Stimulated activated CD4-positive, alpha-beta T cell treated with anti-CD3 and anti-CD28 coated beads, Interleukin-2, amount 100 ng/mL, for 4 hours (primary cell): ENCODE data around the gene PRDM7.

Source experiments
- DNase-seq: peaks from one replicate; pipeline ENCODE4 v3.0.0-alpha.2; 2020; ENCODE audit warnings: low read depth

The PRDM7 gene

DNA sequence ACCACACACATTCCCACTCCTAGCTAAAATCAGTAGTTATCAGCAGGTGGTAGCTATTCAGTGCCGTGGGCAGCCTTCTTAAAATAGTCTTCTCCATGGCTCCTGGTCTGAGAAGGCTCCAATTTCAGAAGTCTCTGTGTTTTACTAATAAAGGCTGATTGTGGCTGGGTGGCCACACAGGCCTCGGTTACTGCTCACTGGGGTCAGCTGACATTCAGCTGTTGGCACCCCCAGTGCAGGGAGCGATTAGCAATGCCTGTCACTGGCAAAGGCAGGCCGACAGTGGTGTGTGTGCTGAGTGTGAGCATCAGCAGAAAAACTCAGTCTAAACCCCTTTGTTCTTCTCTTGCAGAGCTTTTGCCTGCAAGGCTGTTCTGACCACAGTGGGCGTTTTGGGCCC lies 41.2 kb downstream of the PRDM7 start:
- DNase-seq, result no peak

DNA sequence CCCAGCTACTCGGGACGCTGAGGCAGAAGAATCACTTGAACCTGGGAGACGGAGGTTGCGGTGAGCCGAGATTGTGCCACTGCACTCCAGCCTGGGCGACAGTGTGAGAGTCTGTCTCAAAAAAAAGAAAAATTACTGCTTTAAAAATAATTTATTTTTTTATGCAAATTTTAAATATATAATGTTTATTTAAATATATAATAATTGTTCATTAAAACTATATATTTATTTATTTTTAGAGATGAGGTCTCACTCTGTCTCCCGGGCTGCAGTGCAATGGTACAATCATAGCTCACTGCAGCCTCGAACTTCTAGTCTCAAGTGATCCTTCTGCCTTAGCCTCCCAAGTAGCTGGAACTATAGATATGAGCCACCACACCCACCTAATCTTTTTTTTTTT lies 42.6 kb downstream of the PRDM7 start:
- no peak for DNase-seq

DNA sequence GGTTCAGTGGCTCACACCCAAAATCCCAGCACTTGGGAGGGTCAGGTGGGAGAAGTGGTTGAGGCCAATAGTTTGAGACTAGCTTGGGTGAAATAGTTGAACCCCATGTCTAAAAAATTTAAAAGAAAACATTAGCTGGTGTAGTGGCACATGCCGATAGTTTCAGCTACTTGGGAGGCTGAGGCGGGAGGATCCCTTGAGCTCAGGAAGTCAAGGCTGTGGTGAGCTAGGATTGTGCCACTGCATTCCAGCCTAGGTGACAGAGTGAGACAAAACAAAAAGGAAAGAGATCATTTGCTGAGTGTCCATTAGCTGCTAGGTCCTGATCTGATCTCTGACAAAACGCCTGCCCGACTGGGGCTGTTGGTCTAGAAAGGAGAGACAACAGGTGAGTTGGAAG lies 43.7 kb downstream of the PRDM7 start:
- no peak for DNase-seq

DNA sequence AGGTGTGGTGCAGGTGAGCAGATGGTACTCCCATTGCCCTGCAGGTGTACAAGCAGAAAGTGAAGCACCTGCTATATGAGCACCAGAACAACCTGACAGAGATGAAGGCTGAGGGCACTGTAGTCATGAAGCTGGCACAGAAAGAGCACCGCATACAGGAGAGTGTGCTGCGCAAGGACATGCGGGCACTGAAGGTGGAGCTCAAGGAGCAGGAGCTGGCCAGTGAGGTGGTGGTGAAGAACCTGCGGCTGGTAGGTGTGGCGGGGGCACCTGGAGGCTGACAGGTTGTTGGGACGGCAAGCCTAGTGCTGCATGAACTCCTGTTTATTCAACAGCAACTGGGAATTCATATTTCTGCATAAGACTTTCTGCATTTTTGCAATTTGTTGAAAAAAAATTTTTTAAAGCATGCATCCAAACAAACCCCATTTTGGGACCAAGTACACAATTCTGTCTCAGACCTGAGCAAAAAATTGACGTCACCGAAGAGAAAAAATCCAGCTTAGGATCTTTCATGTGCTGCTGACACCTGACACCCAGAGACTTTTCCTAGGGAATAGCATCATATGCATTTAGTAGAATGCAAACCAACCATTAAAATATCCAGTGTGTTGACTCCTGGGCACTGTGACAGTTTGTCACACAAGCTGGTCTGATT lies 44.3 kb downstream of the PRDM7 start:
- DNase-seq, result no peak

DNA sequence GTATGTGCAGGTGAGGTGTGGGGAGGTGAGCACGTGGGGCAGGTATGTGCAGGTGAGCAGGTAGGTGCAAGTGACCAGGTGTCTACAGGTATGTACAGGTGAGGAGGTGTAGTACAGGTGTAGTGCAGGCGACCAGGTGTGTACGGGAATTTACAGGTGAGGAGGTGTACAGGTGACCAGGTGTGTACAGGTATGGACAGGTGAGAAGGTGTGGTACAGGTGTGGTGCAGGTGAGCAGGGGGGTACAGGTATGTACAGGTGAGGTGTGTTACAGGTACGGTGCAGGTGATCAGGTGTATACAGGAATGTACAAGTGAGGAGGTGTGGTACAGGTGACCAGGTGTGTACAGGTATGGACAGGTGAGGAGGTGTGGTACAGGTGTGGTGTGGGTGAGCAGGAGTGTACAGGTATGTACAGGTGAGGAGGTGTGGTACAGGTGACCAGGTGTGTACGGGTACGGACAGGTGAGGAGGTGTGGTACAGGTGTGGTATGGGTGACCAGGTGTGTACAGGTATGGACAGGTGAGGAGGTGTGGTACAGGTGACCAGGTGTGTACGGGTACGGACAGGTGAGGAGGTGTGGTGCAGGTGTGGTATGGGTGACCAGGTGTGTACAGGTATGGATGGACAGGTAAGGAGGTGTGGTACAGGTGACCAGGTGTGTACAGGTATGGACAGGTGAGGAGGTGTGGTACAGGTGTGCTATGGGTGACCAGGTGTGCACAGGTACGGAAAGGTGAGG lies 45.0 kb downstream of the PRDM7 start:
- no peak for DNase-seq

DNA sequence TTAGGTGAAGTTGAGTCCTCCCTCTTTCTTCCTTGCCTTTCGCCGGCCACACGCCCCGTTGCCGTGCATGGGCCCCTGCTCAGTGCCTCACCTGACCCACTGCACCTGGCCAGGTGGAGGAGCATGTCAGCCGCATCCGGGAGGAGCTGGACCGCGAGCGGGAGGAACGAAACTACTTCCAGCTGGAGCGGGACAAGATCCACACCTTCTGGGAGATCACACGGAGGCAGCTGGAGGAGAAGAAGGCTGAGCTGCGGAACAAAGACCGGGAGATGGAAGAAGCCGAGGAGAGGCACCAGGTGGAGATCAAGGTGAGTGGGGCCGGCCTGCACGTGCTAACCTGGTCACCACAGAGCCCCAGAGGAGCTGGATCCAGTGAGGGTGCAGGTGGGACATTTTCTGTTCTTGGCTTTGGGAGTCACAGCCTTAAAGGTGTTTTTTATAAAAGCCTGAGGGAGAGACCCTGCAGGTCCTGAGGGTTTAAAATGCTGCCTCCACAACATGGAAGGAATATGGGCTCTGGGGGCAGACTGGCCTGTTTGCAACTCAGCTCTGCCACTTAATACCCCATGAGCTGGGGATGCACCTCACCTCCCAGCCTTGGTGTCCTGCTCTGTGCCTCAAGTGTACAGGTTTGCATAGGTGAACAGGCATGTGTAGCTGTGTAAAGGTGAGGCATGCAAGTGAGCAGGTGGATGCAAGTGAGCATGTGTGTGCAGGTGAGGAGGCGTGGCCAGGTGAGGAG lies 45.8 kb downstream of the PRDM7 start:
- DNase-seq, result no peak

DNA sequence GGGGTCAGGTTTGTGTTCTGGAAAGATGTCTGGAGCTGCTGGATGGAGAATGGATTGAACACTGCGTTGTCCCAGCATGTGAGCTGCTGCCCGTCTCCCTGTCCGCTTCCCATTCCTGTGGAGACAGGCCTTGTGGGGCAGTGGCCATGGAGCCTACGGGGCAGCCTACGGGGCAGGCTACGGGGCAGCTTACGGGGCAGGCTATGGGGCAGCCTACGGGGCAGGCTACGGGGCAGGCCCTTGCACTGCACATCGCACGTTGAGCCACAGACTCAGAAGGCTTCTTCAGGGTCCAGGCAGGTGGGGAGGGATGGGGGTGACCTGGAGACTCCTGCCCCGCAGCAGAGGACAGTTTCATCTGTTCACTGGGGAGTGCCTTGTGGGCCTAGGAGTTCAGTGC lies 48.1 kb downstream of the PRDM7 start:
- no peak for DNase-seq

DNA sequence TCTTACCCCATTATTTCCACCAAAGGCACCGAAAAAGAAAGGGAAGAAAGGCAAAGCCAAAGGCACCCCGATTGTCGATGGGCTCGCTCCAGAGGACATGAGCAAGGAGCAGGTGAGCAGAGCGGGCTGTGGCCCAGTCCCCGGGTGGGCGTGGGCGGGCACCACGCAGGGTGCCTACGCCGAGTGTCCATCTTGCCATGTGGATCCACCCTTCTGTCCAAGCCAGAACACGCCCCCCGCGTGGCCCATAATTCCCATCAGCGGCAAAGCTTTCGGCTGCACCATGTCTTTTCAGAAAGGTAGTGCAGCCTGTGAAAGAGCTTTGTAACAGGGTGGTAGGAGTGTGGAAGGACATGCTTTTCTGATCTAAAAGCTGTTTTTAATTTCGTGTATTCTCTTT lies 49.5 kb downstream of the PRDM7 start:
- DNase-seq, result no peak

DNA sequence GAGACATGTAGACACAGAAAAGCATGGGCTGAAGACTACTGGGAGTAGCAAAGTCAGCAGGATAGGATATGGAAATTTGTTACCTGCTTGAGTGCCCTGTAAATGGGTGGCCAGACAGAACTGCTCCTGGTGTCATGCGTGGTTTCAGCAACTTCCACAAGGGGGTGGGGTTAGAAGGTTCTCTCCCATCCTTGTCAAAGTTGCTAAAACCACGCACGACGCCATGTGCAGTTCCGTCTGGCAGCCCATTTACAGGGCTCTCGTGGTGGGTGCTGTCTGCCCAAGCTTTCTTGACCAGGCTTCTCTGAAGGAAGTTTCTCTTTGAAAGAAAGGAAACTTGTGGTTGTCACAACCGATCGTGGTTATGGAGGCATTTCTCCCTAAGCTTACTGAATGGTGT lies 51.0 kb downstream of the PRDM7 start:
- no peak for DNase-seq

DNA sequence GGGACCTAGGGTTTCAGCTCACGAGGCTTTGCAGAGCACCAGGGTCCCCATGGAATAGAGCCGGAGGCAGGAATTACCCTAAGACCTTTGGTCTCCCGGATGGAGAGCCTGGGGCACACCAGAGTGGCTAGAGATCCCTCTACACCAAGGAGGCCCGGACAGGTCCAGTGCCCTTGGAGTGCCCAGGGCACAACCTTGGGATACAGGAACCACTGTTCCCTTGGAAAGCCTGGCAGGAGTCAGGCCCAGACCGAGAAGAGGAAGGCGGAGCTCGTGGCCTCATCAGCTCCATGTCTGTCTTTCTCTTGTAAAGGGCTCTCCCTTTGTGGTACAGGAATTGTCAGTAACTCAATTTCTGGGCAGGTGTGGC lies 54.1 kb downstream of the PRDM7 start:
- DNase-seq, result no peak

DNA sequence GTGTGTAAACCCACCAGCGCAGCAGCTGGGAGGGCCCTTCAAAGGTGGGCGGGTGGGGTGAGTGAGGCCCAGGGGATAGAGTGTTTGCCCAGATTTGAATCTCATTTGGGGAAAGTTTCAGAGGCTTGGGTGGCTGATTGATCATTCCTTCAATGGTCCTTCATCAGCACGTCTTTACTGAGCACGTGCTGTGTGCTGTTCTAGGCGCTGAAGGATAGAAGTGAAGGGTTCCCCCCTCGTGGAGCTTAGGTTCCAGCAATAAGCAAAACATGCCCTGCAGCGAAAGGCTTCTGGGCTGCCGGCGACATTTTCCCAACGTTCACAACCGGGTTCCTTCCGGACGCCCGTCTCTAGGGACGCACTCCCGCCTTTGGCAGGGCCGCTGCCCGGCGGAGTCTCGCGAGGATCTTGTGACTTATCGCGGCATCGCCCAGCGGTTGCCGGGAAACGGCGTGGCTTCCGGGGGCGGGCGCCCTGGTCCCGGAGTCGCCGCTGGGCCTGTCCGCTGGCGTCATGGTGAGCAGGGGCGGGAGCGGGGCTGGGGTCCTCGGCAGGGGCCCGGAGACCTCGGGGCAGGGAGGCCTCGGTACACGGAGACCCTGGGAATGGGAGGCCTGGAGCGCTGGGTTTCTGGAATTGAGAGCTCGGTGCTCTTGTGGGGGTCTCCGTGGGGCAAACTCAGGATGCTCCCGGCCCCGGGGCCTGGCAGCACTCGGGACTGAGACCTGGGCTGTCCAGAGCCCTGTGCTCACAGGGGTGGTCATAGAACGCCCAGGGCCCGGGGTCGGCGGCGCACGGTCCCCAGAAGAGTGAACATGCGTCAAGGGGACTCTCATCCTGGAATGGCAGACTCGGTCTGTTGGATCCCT lies 54.7 kb downstream of the PRDM7 start:
- peak; percentile 71 for DNase-seq

DNA sequence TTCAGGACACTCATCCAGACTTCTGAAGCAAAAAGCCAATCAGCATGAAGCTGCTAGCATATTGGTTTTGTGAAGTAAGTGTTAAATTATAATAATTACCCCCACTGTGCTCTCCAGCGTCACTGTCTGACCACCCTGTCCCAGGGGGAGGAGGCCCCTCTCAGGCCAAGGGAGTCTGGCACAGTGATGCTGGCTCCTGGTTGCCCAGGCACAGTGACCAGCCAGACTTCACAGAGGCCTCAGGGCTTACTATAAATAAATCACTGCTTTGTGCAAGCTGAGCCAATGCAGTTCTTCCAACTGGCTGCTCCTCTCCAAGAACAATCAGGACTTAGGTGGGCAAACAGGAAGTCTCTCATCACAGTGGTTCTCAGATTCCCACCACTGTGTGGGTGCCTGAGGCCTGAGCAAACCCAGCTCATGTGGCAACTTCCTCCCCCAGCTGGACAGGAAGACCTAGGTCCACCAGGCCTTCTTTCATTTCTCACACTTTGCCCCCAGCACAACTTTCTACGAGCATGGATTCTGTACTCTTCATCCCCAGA lies 56.2 kb downstream of the PRDM7 start:
- no peak for DNase-seq

DNA sequence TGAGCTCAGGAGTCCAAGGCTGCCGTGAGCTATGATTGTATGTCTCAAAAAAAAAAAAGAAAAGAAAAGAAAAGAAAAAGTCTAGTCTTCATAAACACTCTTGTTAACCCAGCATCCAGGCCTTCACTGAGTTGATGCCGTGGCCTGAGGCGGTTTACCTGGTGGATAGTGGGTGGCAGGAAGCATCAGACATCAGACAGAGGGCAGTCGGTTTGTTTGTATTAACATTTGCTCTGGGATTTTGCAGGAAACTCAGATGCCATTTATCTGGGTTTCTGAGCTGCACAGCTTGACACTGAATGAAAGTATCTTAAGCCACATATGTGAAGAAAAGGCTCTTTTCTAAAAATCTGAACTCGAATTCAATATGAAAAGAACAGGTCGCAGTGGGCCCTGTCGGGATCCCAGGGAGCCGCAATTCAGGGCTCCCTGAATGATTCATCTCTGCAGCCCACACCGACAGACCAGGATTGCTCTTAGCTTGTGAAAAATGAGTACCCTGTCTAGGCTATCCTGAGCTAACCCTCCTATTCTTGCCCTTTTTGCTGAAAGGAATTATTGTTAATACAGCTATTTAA lies 56.8 kb downstream of the PRDM7 start:
- no peak for DNase-seq

DNA sequence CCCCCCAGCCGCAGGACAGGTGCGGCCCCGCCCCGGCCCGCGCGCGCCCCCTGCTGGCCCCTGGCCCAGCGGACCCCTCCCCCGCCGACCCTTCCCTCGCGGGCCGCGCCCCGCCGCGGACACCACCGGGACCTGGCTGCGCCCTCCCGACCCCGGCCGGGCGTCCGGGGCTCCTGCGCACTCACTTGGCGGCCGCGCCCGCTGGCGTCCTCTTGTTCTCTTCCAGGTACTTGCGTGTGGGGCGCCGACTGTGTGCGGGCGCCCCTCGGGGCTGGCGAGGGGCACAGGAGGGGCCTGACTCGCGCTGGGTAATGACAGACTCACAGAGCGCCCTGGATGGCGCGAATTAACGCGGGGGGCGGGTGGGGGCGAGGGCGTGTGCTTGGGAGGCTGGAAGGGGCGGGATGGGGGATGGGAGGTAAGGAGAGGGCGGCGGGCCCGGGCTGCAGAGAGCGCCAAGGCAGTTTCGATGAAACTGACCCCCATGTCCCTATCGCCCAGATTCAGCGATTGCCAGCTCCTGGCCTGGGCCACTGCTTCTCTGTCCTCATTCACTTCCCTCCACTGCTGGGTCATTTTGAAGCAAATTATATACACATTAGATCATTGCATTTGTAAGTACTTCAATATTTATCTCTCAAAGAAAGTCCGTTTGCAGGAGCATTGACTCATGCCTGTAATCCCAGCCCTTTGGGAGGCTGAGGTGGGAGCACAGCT lies 57.4 kb downstream of the PRDM7 start:
- peak; percentile 35 for DNase-seq

DNA sequence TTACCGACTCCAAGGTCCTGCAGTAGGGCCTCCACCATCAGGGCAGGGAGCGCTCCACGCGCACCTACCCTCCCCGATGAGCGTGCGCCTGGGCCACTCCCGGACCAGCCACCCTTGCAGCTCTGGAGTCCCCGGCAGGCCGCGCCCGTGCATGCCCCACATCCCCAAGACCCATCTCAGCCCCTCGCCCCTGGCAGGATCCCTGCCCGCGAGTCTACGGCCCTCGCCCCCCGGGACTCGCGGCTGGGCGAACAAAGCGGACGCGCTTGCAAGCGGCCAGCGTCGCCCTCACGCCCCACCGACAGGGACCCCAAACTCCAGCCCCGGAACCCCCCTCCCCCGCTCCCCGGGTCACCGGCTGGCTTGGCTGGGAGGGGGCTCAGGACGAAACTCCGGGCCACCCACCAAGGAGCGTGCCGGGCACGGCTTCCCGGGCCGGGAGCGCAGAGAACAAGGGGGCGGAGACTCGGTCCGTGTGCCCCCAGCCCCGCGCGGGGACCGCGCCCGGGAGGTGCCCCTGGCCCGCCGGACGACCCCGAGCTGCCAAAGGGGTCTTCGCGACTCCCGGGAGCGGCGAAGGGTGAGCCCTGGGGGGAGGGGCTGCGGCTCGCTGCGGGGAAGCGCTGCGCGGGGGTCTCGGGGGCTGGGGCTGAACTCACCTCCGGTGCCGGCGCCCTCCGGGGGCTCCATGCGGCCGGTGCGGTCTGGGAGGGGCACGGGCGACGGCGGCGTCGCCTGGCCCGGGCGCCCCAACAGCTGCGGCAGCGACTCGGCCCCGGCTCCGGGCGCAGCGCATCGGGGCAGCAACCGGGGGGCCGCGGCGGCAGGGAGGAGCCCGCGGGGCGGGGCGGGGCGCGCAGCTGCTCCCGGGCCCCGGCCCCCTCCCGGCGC lies 58.2 kb downstream of the PRDM7 start, which contains the start of gene DBNDD1:
DBNDD1 (minus strand) TSS at position 805 of the 891 bp plus-strand sequence; CDS start at position 690, 115 bp downstream.
- DNase-seq, result no peak

DNA sequence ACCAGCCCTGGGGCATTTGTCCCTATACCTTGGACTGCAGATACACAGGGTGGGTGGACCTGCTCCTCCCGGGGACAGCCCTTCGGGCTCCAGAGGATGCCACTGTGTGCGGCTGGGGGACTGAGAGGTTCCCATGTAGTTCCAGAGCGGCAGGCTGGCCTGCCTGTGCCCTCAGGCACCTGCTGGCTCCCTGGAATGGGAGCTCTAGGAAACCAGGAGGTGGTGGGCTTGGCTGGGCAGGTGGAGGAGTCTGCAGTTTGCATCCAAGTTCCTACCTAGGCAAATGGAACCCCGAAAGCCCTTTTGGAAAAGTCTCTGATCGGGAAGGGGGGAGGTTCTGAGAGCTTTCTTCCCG lies 58.9 kb downstream of the PRDM7 start:
- no peak for DNase-seq

DNA sequence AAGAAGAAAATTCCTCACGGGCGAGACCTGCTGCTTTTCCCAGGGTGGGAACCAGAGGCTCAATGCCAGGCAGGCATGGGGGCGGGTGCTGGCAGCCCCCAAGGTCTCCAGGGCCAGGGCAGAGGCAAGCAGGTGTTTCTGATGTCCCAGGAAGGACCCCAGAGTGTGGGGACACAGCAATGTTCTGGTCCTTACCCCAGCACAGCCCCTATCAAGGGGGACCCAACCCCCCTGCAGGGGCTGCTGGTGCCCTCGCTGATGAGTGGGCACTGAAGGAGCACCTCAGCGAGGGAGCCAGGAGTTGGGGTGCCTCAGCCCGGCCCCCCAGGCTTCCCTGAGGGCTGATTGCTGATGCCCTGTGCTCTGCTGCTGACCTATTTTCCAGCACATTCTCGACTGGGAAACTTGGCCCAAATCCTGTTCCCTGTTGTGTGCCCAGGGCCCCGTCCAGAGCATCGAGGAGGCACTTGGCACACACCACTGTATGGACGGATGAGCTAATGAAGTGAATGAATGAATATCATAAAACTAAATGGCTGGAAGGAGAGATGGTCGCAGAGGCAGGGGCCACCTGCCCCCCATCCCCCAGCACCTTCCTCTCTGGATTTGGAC lies 60.7 kb downstream of the PRDM7 start:
- DNase-seq, result no peak

DNA sequence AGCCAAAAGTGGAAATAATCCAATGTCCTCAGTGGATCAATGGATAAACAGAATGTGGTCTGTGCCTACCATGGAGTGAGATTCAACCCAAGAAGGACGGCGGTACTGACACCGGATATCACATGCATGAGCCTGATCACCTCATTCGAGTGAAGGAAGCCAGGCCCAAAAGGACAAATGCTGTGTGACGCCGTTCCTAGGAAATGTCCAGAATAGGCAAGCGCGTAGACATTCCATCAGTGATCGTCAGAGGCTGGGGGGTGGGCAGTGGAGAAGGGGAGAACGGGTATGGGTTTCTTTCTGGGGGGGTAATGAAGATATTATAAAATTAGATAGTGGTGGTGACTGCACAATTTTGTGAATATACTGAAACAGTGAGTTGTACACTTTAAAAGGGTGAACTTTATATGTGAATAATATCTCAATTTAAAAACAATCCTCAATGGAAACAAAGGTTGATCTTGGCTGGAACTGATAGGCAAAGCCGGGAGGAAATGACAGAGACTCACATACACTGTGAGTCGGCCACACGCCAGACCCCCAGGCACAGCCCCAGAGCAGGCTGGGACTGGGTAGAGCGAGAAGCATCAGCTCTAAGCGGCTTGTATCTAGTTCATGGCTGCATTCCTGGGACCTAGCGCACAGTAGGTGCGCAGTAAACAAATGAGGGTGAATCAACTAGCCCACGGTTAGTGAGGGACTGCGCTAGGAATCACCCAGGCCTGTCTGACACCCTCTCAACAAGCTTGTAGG lies 61.4 kb downstream of the PRDM7 start:
- DNase-seq, result no peak
